Mesodermal cell (in vitro differentiated cells): ENCODE results near the gene ANGEL2.
"Not testable (repeated sequence)": the region's sequence is repeated elsewhere in the genome, so short reads cannot be mapped to it uniquely, and the experiment has no call there.

ENCODE experiments used
- H3K27ac ChIP-seq: 2 replicates; pipeline ENCODE4 v1.7.0; 2013; ENCODE audit warnings: mild to moderate bottlenecking, low read depth, low read length, moderate library complexity; ENCODE audit not compliant: severe bottlenecking
- H3K36me3 ChIP-seq: 2 replicates; pipeline ENCODE4 v1.7.1; 2013; ENCODE audit warnings: mild to moderate bottlenecking, low read length, moderate library complexity; ENCODE audit not compliant: control insufficient read depth, insufficient read depth
- H3K4me1 ChIP-seq: one replicate; pipeline ENCODE4 v1.7.1; 2013; ENCODE audit warnings: mild to moderate bottlenecking, low read length; ENCODE audit not compliant: insufficient read depth, control insufficient read depth, poor library complexity, severe bottlenecking
- H3K4me3 ChIP-seq: 2 replicates; pipeline ENCODE4 v1.7.0; 2013; ENCODE audit warnings: low read length, control low read depth, mild to moderate bottlenecking; ENCODE audit not compliant: insufficient read depth, poor library complexity, severe bottlenecking; ENCODE audit errors: extremely low read depth
- H3K9me3 ChIP-seq: 2 replicates; pipeline ENCODE4 v1.7.1; 2013; ENCODE audit warnings: mild to moderate bottlenecking, low read length, moderate library complexity; ENCODE audit not compliant: control insufficient read depth
- WGBS, 2 experiments: methylation state at CpG; one replicate each; pipeline ENCODE4 v1.1.5; 2013; ENCODE audit warnings: missing lambda C conversion rate in 2 of 2; ENCODE audit not compliant: insufficient coverage in 2 of 2; 5-methylcytosine and 5-hydroxymethylcytosine counted together

The ANGEL2 gene

GRCh38 chr1:213014642-213015041, 1.0 kb downstream of the ANGEL2 start:
- Histone ChIP-seq H3K36me3 (peaks cover 22% of the 10 kb centered on the region), H3K4me3 (peak overlapping the region; percentile 66), H3K27ac (peak overlapping the region; percentile 78), H3K9me3 (no peaks in the 10 kb centered on the region), H3K4me1 (no peaks in the 10 kb centered on the region)
- WGBS, 2 experiments = 76 to 79% methylated on average over 2 of the region's 7 CpGs

- 100% methylated on average over 1 of the region's 2 CpGs; no CpG with 5 or more reads in 1 of the 2 experiments for WGBS, 2 experiments
- H3K4me3 ChIP-seq = no peak overlapping the region
- no peaks in the 10 kb centered on the region for H3K4me1 ChIP-seq
- H3K9me3 ChIP-seq = no peaks in the 10 kb centered on the region
- no peak overlapping the region for H3K27ac ChIP-seq
- H3K36me3 ChIP-seq = peaks cover 60% of the 10 kb centered on the region
Measured at GRCh38 chr1:213008564-213008963, 7.1 kb downstream of the ANGEL2 start.

GRCh38 chr1:213003256-213003655, 12.4 kb downstream of the ANGEL2 start:
- WGBS, 2 experiments = no CpG with 5 or more reads among the region's 3 CpGs

GRCh38 chr1:212994926-212995325, 20.7 kb downstream of the ANGEL2 start:
- Histone ChIP-seq H3K36me3 (peaks cover 11% of the 10 kb centered on the region), H3K4me1 (no peaks in the 10 kb centered on the region)
- 100% methylated on average over 1 of the region's 3 CpGs; no CpG with 5 or more reads in 1 of the 2 experiments for WGBS, 2 experiments

More at GRCh38 chr1:213003256-213003655, 12.4 kb downstream of the ANGEL2 start:
- H3K4me1 ChIP-seq = no peaks in the 10 kb centered on the region
- no peak overlapping the region for H3K27ac ChIP-seq
- H3K9me3 ChIP-seq = no peaks in the 10 kb centered on the region
- peaks cover 58% of the 10 kb centered on the region for H3K36me3 ChIP-seq
- no peak overlapping the region for H3K4me3 ChIP-seq

GRCh38 chr1:212993960-212994359, 21.7 kb downstream of the ANGEL2 start:
- H3K9me3 ChIP-seq, H3K4me3 ChIP-seq, H3K4me1 ChIP-seq, H3K27ac ChIP-seq: not testable (repeated sequence)
- H3K36me3 ChIP-seq = peaks cover 13% of the 10 kb centered on the region
- WGBS, 2 experiments = 86 to 95% methylated on average over 4 to 6 of the region's 8 CpGs

More at GRCh38 chr1:212994926-212995325, 20.7 kb downstream of the ANGEL2 start:
- Histone ChIP-seq H3K9me3 (no peaks in the 10 kb centered on the region), H3K4me3 (no peak overlapping the region), H3K27ac (no peak overlapping the region)

GRCh38 chr1:212990276-212990675, 25.4 kb downstream of the ANGEL2 start:
- Histone ChIP-seq H3K4me3 (no peak overlapping the region), H3K27ac (no peak overlapping the region), H3K9me3 (no peaks in the 10 kb centered on the region), H3K4me1 (no peaks in the 10 kb centered on the region), H3K36me3 (peaks cover 7% of the 10 kb centered on the region)
- WGBS, 2 experiments = no CpG with 5 or more reads among the region's 1 CpG

- H3K36me3 ChIP-seq = peaks cover 7% of the 10 kb centered on the region
- 88 to 91% methylated on average over 2 to 5 of the region's 6 CpGs for WGBS, 2 experiments
- H3K9me3 ChIP-seq = no peaks in the 10 kb centered on the region
- no peaks in the 10 kb centered on the region for H3K4me1 ChIP-seq
- no peak overlapping the region for H3K4me3 ChIP-seq
- H3K27ac ChIP-seq = no peak overlapping the region
Measured at GRCh38 chr1:212987702-212988322, 27.9 kb downstream of the ANGEL2 start.

GRCh38 chr1:212986551-212986950, 29.1 kb downstream of the ANGEL2 start:
- 97 to 100% methylated on average over 2 of the region's 2 CpGs for WGBS, 2 experiments
- H3K4me3 ChIP-seq = no peak overlapping the region
- H3K4me1 ChIP-seq = no peaks in the 10 kb centered on the region
- H3K36me3 ChIP-seq = peaks cover 7% of the 10 kb centered on the region
- H3K9me3 ChIP-seq = no peaks in the 10 kb centered on the region
- H3K27ac ChIP-seq = no peak overlapping the region

- Histone ChIP-seq H3K36me3 (peaks cover 7% of the 10 kb centered on the region), H3K27ac (no peak overlapping the region), H3K4me3 (no peak overlapping the region), H3K4me1 (peaks cover 8% of the 10 kb centered on the region), H3K9me3 (no peaks in the 10 kb centered on the region)
- WGBS, 2 experiments = 100% methylated on average over 1 to 2 of the region's 6 CpGs
Measured at GRCh38 chr1:212984522-212985291, 31.0 kb downstream of the ANGEL2 start.

GRCh38 chr1:212983482-212983881, 32.2 kb downstream of the ANGEL2 start:
- peaks cover 8% of the 10 kb centered on the region for H3K4me1 ChIP-seq
- 100% methylated on average over 1 of the region's 3 CpGs; no CpG with 5 or more reads in 1 of the 2 experiments for WGBS, 2 experiments
- no peak overlapping the region for H3K27ac ChIP-seq
- H3K9me3 ChIP-seq = no peaks in the 10 kb centered on the region
- H3K4me3 ChIP-seq = no peak overlapping the region
- peaks cover 5% of the 10 kb centered on the region for H3K36me3 ChIP-seq
